ENCODE data around the gene FBP2. TPM values are rescaled to one million over a fixed set of nuclear protein-coding genes. Genes with fewer than 3 reads are reported as not detected.

The FBP2 gene
- total RNA-seq, 1 donor = not detected

DNA sequence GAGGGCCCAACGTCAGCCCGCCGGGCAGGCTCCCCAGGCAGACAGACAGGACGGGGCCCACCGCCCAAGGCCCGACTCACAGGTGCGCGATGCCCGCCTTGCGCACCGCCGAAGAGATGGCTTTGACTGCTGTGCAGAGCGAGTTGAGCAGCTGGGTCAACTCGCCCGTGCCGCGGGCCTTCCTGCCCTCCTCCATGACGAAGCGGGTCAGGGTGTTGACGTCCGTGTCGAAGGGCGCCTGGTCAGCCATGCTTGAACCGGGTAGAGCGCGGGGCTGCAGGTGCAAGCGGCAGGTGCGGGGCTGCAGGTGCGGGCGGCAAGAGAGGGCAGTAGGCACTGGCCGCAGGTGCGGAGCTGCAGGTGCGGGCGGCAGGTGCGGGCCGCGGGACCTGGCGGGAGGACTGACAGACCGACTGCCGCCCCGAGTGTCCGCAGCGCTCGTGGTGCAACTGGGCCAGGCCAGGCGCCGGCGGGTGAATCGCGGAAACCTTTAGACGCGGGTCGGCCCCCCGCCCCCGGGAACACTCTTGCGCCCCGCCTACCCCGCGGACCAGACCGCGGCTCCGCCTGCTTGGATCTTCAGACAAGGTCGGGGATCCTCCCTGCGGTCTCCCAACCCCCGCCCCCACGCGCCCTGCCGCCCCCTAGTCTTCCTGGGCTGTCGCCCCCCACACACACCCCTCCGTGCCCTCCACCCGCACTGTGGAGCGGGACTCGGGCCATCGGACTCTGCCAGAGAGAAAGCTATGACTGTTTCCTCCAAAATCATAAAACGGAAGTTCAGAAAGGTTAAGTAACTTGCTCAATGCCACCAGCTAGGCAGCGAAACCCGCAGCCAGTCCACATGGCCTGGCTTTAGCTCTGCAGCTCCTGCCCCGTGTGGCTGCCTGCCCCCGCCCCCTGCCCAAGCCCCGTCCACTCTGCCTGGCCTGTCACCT lies 45.7 kb upstream of the FBP2 start, which contains the start of gene FBP1:
FBP1 (minus strand) TSS at position 458 of the 938 bp plus-strand sequence; CDS start at position 250, 208 bp downstream.
- peak within 1 kb of the TSS; percentile 81 for H3K4me2 ChIP-seq (ENCODE audit: insufficient read depth, low read length)
- no peaks in the 10 kb centered on the region for H4K20me1 ChIP-seq (ENCODE audit: insufficient read depth, low read length)
- H3K4me1 ChIP-seq (ENCODE audit: insufficient read depth, low read length) = peaks cover under 1% of the 10 kb centered on the region
- H3K27me3 ChIP-seq (ENCODE audit: insufficient read depth, low read length) = peaks cover 19% of the 10 kb centered on the region
- H3K9me3 ChIP-seq (ENCODE audit: low read depth, low read length) = no peaks in the 10 kb centered on the region
- H3K79me2 ChIP-seq (ENCODE audit: insufficient read depth, low read length) = no peaks in the 10 kb centered on the region
- peak within 1 kb of the TSS; percentile 74 for H3K4me3 ChIP-seq (ENCODE audit: insufficient read depth, low read length)
- TF ChIP-seq CTCF (IDR thresholded peaks at IDR 0.05; ENCODE audit: extremely low read depth, low read depth, low read length) = no peak
- H3K36me3 ChIP-seq (ENCODE audit: insufficient read depth, low read length) = no peaks in the 10 kb centered on the region
- peak within 1 kb of the TSS; percentile 80 for H2AFZ ChIP-seq (ENCODE audit: low read length)
- DNase-seq (ENCODE audit: insufficient read length, low spot score, missing footprints) = peak; percentile 86
- H3K27ac ChIP-seq (ENCODE audit: low read depth, low read length) = no peak within 1 kb of the TSS

DNA sequence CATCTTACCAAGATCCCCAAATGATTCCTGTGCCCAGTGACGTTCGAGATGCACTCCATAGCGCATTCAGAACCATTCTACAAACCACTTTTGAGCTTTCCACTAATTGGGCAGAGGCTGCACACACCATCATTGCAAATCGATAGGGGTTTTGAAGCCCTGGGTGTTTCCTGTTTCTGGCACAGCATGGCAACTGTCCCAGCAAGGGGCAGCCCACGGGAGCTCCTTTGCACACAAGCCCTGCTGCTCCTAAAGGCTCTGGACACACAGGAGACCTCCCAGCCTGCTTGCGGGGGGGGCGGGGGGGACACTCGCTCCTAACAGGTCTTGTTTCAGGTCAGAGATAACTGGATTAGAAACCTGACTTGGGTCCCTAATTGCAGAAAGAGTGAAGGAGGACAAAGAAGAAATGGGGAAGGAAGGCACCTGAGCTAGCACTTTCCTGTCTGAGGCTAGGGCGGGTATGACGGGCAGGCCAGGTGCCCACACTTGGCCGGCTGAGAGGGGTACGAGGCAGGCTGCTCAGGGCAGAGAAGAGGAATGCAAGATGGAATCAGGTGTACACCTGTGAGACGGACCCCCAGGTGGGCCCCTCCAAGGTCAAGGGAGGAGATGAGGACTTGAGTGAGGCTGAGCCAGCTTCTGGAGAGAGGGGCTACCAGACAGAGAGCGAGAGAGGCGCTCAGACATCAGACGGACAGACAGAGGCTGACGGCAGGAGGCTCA lies 44.9 kb upstream of the FBP2 start:
- DNase-seq (ENCODE audit: insufficient read length, low spot score, missing footprints) = no peak
- no peaks in the 10 kb centered on the region for H3K9me3 ChIP-seq (ENCODE audit: low read depth, low read length)
- H3K4me1 ChIP-seq (ENCODE audit: insufficient read depth, low read length) = no peaks in the 10 kb centered on the region
- peak overlapping the region; percentile 81 for H3K4me2 ChIP-seq (ENCODE audit: insufficient read depth, low read length)
- no peaks in the 10 kb centered on the region for H3K79me2 ChIP-seq (ENCODE audit: insufficient read depth, low read length)
- no peak overlapping the region for H3K27ac ChIP-seq (ENCODE audit: low read depth, low read length)
- H4K20me1 ChIP-seq (ENCODE audit: insufficient read depth, low read length) = no peaks in the 10 kb centered on the region
- H3K27me3 ChIP-seq (ENCODE audit: insufficient read depth, low read length) = peaks cover 19% of the 10 kb centered on the region
- no peak for TF ChIP-seq CTCF (IDR thresholded peaks at IDR 0.05; ENCODE audit: extremely low read depth, low read depth, low read length)
- H3K36me3 ChIP-seq (ENCODE audit: insufficient read depth, low read length) = no peaks in the 10 kb centered on the region
- H3K4me3 ChIP-seq (ENCODE audit: insufficient read depth, low read length) = peak overlapping the region; percentile 74
- peak overlapping the region; percentile 65 for H2AFZ ChIP-seq (ENCODE audit: low read length)

- Histone ChIP-seq H3K36me3 (ENCODE audit: insufficient read depth, low read length) (no peaks in the 10 kb centered on the region), H3K27ac (ENCODE audit: low read depth, low read length) (no peak overlapping the region), H3K27me3 (ENCODE audit: insufficient read depth, low read length) (peaks cover 23% of the 10 kb centered on the region), H4K20me1 (ENCODE audit: insufficient read depth, low read length) (no peaks in the 10 kb centered on the region), H3K79me2 (ENCODE audit: insufficient read depth, low read length) (no peaks in the 10 kb centered on the region), H3K4me2 (ENCODE audit: insufficient read depth, low read length) (no peak overlapping the region), H2AFZ (ENCODE audit: low read length) (no peak overlapping the region), H3K9me3 (ENCODE audit: low read depth, low read length) (no peaks in the 10 kb centered on the region), H3K4me3 (ENCODE audit: insufficient read depth, low read length) (no peak overlapping the region), H3K4me1 (ENCODE audit: insufficient read depth, low read length) (no peaks in the 10 kb centered on the region)
- no peak for TF ChIP-seq CTCF (IDR thresholded peaks at IDR 0.05; ENCODE audit: extremely low read depth, low read depth, low read length)
- no peak for DNase-seq (ENCODE audit: insufficient read length, low spot score, missing footprints)
These were observed 39.1 kb upstream of the FBP2 start for GRCh38 chr9:94632737-94633136.

DNA sequence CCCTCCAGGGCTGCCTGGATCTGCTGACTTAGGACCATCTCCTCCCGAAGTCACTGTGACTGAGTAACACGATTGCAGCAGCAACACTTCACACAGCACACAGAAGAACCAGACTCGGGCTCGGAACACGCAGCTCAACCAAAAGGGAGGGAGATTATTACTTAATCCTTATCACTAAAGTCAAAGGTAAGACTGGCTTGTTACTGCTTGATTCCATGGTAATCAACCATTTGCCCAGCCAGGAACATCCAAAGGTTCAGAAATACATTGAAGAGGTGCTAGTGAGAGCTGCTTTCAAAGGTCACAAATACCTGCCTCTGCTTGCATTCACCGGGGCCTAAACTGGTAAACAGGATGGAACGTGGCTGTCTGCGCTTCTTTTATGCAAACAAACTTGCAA lies 38.0 kb upstream of the FBP2 start:
- Histone ChIP-seq H3K9me3 (ENCODE audit: low read depth, low read length) (no peaks in the 10 kb centered on the region), H3K4me3 (ENCODE audit: insufficient read depth, low read length) (no peak overlapping the region), H3K79me2 (ENCODE audit: insufficient read depth, low read length) (no peaks in the 10 kb centered on the region), H3K4me1 (ENCODE audit: insufficient read depth, low read length) (no peaks in the 10 kb centered on the region), H3K27me3 (ENCODE audit: insufficient read depth, low read length) (peaks cover 17% of the 10 kb centered on the region), H3K4me2 (ENCODE audit: insufficient read depth, low read length) (no peak overlapping the region), H3K36me3 (ENCODE audit: insufficient read depth, low read length) (no peaks in the 10 kb centered on the region), H3K27ac (ENCODE audit: low read depth, low read length) (no peak overlapping the region), H4K20me1 (ENCODE audit: insufficient read depth, low read length) (no peaks in the 10 kb centered on the region), H2AFZ (ENCODE audit: low read length) (no peak overlapping the region)
- no peak for TF ChIP-seq CTCF (IDR thresholded peaks at IDR 0.05; ENCODE audit: extremely low read depth, low read depth, low read length)
- DNase-seq (ENCODE audit: insufficient read length, low spot score, missing footprints) = no peak

Measured in osteoblast (primary cell).